Limb (tissue), 2 donors: ENCODE results near the gene HOXC13.

Source experiments
- DNase-seq, 2 donors: peaks; one replicate each; pipeline ENCODE4 v3.0.0-alpha.2; 2016; ENCODE audit errors: extremely low spot score in 2 of 2

The HOXC13 gene

GRCh38 chr12:53955036-53955775, 16.6 kb downstream of the HOXC13 start:
- DNase-seq, result no peak

DNA sequence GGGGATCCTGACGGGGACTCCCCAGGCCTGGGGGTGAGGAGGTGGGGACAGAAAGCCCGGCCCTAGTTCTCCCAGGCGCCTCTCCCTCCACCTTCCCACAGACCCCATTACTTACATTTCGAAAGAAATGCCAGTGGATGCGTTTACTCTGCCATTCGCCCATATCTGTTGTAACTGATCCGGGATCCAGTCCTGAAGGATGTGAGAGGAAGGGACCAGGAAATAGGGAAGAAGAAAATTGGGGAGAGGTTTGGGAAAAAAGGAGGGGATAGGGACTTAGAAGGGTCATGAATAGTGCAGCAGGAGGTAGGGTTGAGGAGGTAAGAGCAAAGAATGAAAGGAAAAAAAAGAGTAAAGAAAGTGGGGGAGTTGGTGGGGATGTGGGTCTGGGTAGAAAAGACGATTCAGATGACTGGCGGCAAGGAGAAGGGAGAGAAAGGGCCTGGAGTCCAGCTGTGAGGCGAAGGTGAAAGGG, 17.2 kb downstream of the HOXC13 start:
- DNase-seq, result no peak

GRCh38 chr12:53956251-53956887, 17.7 kb downstream of the HOXC13 start:
- DNase-seq, result no peak

- DNase-seq, result no peak
These were observed 18.4 kb downstream of the HOXC13 start for GRCh38 chr12:53956914-53957536.

DNA sequence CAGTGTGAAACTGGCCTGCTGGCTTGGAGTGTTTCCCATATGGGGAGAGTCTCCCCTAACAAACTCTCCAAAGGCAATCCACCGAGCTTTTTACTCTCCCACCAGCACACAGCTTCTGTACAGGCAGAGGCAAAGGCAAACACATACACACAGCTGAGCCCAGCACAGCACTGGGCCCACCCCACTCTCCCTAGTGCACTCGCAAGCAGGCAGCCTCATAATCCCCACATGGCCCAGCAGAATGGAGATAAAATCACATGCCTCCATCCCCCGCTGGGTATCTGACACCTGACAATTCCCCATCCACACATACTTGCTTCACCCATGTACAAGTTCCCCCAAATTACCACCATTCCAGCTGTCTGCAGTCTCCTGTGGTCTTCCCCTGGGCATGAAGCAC, 19.5 kb downstream of the HOXC13 start:
- DNase-seq, result no peak

- DNase-seq, result no peak
These were observed 20.7 kb downstream of the HOXC13 start for GRCh38 chr12:53959314-53959713.

GRCh38 chr12:53960187-53961024, 21.8 kb downstream of the HOXC13 start:
- DNase-seq, result no peak

DNA sequence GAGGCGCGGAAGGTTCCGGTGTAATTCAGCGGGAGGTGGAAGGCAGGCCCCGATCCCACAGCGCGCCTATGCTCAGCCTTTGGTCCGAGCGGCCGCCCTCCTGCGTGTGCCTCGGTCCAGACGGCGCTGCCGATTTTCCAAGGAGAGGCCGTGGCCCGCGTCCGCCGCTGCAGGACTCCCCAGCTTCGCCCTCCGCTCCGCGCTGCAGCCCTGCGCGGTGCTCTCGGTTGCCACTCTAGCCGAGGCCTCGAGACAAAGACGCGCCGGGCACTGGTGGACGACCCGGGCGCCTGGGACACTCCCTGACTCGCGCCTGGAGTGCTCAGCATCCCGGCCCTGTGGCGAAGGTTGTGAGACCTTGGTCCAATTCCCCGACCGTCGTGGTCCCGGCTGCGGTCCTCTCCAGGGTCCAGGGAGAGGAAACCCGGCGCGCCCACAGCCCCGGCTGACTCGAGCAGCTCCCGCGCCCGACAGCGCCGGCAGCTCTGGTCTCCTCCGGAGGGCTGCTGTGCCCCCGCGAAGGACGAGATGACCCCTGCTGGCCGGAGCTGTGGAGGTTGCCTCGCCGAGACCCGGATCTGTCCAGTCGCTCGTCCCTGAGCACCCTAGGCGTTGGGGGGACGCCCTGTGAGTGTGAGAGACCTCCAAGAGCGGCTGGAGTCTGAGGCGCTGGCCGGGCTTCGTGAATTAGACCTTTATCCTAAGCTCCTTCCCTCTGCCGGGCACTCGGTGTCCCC, 22.6 kb downstream of the HOXC13 start:
- no peak for DNase-seq

GRCh38 chr12:53963005-53963404, 24.4 kb downstream of the HOXC13 start:
- no peak for DNase-seq

- DNase-seq, result no peak
These were observed 25.0 kb downstream of the HOXC13 start for GRCh38 chr12:53963434-53964314.

DNA sequence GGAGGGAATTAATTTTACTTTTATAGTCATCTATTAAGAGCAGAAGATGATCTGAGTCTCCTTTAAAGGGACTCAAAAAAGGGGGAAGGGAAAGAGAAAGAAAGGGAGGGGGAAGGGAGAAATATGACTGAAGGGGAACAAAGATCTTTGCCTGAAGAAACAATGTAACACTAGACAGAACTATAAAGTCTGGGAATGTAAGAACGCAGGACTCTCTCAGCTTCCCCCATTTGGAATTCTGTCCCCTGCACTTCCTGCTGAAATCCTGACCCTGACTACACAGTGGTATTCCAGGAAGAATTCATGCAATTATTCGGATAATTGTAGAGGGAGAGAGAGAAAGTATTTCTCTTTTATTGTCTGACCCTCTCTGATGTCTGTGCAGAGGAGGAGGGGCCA, 25.7 kb downstream of the HOXC13 start:
- no peak for DNase-seq

- no peak for DNase-seq
These were observed 26.9 kb downstream of the HOXC13 start for GRCh38 chr12:53965281-53966084.

DNA sequence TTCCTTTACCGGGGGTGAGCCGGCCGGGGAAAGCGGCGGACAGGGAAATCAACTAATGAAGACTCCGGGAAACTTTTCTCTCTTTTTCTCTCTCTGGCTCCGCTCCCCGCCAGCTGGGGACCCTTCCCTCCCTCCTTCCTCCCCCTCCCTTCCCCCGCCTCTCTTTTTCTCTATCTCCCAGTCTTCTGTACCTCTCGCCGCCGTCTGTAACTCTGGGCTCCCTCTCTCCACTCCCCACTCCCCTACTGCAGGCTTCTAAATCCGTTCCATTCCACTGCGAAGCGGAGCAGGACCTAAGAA, 27.4 kb downstream of the HOXC13 start:
- no peak for DNase-seq

DNA sequence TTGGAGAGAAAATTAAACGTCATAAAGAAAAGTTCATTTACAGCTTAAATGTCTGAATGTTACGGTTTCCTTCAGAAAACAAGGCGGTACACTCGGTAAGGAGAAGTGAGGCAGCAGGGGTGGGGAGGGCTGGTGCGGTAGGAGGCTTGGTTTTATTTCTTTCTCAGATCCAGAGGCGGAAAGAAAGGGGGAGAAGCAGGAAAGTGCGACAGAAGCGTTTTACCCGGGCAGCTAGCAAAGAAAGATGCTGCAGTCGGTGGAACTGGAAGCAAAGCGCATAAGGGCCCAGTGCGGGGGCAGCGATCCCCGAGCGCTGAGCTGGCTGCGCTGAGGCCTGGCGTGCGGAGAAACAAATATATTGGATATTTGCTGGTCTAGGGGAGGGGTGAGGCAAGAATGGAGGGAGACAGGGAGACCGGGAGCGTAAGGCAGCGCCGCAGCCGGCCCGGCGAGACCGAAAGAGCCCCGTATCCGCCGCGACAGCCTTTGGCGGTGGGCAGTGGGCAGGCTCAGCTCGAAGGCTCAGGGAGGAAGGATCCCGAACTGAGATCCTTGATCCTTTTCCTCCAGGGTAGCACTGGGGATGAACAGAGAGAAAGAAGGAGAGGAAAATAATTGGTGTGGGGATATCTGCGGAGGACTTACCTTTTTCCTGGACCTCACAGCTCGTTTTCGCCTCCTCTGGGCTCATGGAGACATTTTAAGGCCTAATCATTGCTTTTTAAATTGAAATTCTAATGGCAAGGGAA, 27.9 kb downstream of the HOXC13 start:
- DNase-seq, result no peak

- DNase-seq, result no peak
These were observed 28.8 kb downstream of the HOXC13 start for GRCh38 chr12:53967421-53967925.

DNA sequence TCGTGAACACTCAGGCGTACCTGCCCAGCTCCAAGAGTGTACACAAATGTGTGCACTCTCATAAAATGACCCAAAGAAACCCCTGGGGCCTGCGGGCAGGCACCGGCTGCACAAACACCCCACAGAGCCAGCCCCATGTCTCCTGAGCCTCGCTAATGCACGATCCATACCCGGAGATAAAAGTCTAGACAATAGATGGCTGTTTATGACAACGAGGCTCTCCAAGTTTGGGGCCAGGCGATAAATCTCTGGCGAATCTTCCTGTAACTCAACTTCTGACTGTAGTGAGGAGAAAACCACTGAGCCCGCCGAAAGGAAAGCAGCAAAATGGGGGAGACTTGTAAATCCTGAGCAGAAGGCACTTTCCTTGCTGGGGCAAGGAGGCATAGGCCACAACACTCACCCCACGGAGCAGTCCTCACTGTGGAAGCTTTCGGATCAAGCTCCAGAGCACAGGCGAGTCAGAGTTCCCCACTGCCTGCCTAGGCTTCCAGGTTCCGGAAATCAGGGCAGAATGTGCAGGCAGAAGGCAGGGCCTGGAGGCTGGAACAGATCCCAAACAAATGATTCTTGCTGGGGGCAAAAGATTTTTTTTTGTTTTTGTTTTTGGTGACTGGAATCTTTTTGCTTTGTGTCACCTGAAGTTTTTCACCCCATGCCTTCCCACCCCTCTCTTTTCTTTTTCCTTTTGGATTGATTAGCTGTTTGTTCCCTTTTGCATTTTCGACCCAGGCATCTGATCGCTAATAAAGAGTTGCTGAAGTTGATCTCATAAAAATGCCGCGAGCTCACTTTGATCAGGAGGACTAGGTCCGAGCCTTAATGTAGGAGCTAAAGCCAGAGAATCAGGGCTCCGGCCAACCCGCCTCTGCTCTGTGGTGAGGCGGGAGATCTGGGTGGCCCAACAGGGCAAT, 29.8 kb downstream of the HOXC13 start:
- DNase-seq, result no peak

- no peak for DNase-seq
These were observed 31.1 kb downstream of the HOXC13 start for GRCh38 chr12:53969588-53970259.
